ENCODE measurements around the gene NBAS.

Gene NBAS

GRCh38 chr2:15159206-15159605 is 401.9 kb downstream of the NBAS start:
- H3K27ac ChIP-seq (ENCODE audit: low read depth, low read length, poor library complexity, severe bottlenecking) = no peak overlapping the region
- H3K27me3 ChIP-seq (ENCODE audit: insufficient read depth, low read length) = no peaks in the 10 kb centered on the region
- H3K36me3 ChIP-seq (ENCODE audit: insufficient read depth, low read length) = no peaks in the 10 kb centered on the region
- H3K4me2 ChIP-seq (ENCODE audit: low read length) = no peak overlapping the region
- no peak overlapping the region for H3K4me3 ChIP-seq (ENCODE audit: low read depth, low read length, poor library complexity, severe bottlenecking)
- TF ChIP-seq CTCF (IDR thresholded peaks at IDR 0.05; ENCODE audit: low read length) = no peak
- no peak for TF ChIP-seq EZH2 (IDR thresholded peaks at IDR 0.05; ENCODE audit: borderline replicate concordance, low read length)
- no peaks in the 10 kb centered on the region for H3K9me3 ChIP-seq (ENCODE audit: low read length)
- no peak overlapping the region for H2AFZ ChIP-seq (ENCODE audit: low read length)
- no peaks in the 10 kb centered on the region for H3K79me2 ChIP-seq (ENCODE audit: insufficient read depth, low read length)
- H3K9ac ChIP-seq (ENCODE audit: low read length) = no peak overlapping the region
- H3F3A ChIP-seq (ENCODE audit: insufficient read depth, low read length) = no peaks in the 10 kb centered on the region
- H3K9me2 ChIP-seq (ENCODE audit: low read depth, low read length) = no peaks in the 10 kb centered on the region
- no peaks in the 10 kb centered on the region for H4K20me1 ChIP-seq (ENCODE audit: insufficient read depth, low read length)
- H3K4me1 ChIP-seq (ENCODE audit: insufficient read depth, low read length, severe bottlenecking) = no peaks in the 10 kb centered on the region

- Histone ChIP-seq H3K4me1 (ENCODE audit: insufficient read depth, low read length, severe bottlenecking) (no peaks in the 10 kb centered on the region), H2AFZ (ENCODE audit: low read length) (no peak overlapping the region), H3K79me2 (ENCODE audit: insufficient read depth, low read length) (no peaks in the 10 kb centered on the region), H3F3A (ENCODE audit: insufficient read depth, low read length) (no peaks in the 10 kb centered on the region), H3K4me2 (ENCODE audit: low read length) (no peak overlapping the region), H3K36me3 (ENCODE audit: insufficient read depth, low read length) (no peaks in the 10 kb centered on the region), H3K9ac (ENCODE audit: low read length) (no peak overlapping the region), H3K4me3 (ENCODE audit: low read depth, low read length, poor library complexity, severe bottlenecking) (no peak overlapping the region), H3K27ac (ENCODE audit: low read depth, low read length, poor library complexity, severe bottlenecking) (no peak overlapping the region), H3K9me3 (ENCODE audit: low read length) (no peaks in the 10 kb centered on the region), H4K20me1 (ENCODE audit: insufficient read depth, low read length) (no peaks in the 10 kb centered on the region), H3K27me3 (ENCODE audit: insufficient read depth, low read length) (no peaks in the 10 kb centered on the region), H3K9me2 (ENCODE audit: low read depth, low read length) (no peaks in the 10 kb centered on the region)
- TF ChIP-seq EZH2 (IDR thresholded peaks at IDR 0.05; ENCODE audit: borderline replicate concordance, low read length) = no peak
- TF ChIP-seq CTCF (IDR thresholded peaks at IDR 0.05; ENCODE audit: low read length) = no peak
Observed at GRCh38 chr2:15158532-15158931, 402.6 kb downstream of the NBAS start.

DNA sequence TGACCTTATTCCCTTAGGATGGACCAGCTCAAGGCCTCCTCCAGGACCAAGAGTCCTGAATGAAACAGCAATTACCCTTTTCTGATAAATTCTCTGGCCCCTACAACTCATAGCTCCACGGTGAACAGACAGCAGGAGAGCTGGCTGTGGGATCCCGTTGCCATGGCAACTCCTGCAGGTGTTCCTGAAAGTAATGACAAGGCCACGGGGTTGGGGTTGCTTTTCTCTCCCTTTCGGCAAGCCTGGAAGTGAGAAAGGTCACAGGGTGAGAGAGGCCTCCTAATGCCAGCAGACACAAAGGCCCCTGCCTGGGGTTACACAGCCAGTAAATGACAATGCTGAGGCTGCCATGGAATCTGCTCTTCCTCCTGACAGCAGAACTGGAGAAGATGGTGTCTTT is 403.0 kb downstream of the NBAS start:
- Histone ChIP-seq H3K4me2 (ENCODE audit: low read length) (no peak overlapping the region), H3K4me1 (ENCODE audit: insufficient read depth, low read length, severe bottlenecking) (no peaks in the 10 kb centered on the region), H3K79me2 (ENCODE audit: insufficient read depth, low read length) (no peaks in the 10 kb centered on the region), H3K9me2 (ENCODE audit: low read depth, low read length) (no peaks in the 10 kb centered on the region), H4K20me1 (ENCODE audit: insufficient read depth, low read length) (no peaks in the 10 kb centered on the region), H2AFZ (ENCODE audit: low read length) (no peak overlapping the region), H3K9ac (ENCODE audit: low read length) (no peak overlapping the region), H3K27me3 (ENCODE audit: insufficient read depth, low read length) (no peaks in the 10 kb centered on the region), H3K27ac (ENCODE audit: low read depth, low read length, poor library complexity, severe bottlenecking) (no peak overlapping the region), H3F3A (ENCODE audit: insufficient read depth, low read length) (no peaks in the 10 kb centered on the region), H3K9me3 (ENCODE audit: low read length) (no peaks in the 10 kb centered on the region), H3K4me3 (ENCODE audit: low read depth, low read length, poor library complexity, severe bottlenecking) (no peak overlapping the region), H3K36me3 (ENCODE audit: insufficient read depth, low read length) (no peaks in the 10 kb centered on the region)
- TF ChIP-seq EZH2 (IDR thresholded peaks at IDR 0.05; ENCODE audit: borderline replicate concordance, low read length) (no peak), CTCF (IDR thresholded peaks at IDR 0.05; ENCODE audit: low read length) (no peak)

Data from OCI-LY1 (cell line).